DMS79 (cell line): ENCODE results near the gene ANKRD12.
"Not testable (repeated sequence)": the region's sequence is repeated elsewhere in the genome, so short reads cannot be mapped to it uniquely, and the experiment has no call there.

Experiments used
- DNase-seq: peaks from one replicate; lab custom pipeline; 2025; lab: John Stamatoyannopoulos, UW

ANKRD12 gene

GRCh38 chr18:9136315-9137155 lies at the start of gene ANKRD12:
TSS of gene ANKRD12 (plus strand) at chr18:9136781. CDS start at chr18:9182433, 45,652 bp downstream.
- DNase-seq = peak; percentile 82

- no peak for DNase-seq
Measured at GRCh38 chr18:9087144-9087543, 49.4 kb upstream of the ANKRD12 start.

- DNase-seq = no peak
Measured at GRCh38 chr18:9088252-9088651, 48.3 kb upstream of the ANKRD12 start.

- not testable (repeated sequence) for DNase-seq
Measured at GRCh38 chr18:9088727-9089126, 47.9 kb upstream of the ANKRD12 start.

GRCh38 chr18:9090578-9090977 lies 46.0 kb upstream of the ANKRD12 start:
- no peak for DNase-seq

GRCh38 chr18:9091066-9091476 lies 45.5 kb upstream of the ANKRD12 start:
- DNase-seq = no peak

GRCh38 chr18:9092665-9093064 lies 43.9 kb upstream of the ANKRD12 start:
- no peak for DNase-seq

- not testable (repeated sequence) for DNase-seq
Measured at GRCh38 chr18:9093109-9093508, 43.5 kb upstream of the ANKRD12 start.

- DNase-seq = no peak
Measured at GRCh38 chr18:9094307-9095226, 42.0 kb upstream of the ANKRD12 start.

GRCh38 chr18:9095297-9096006 lies 41.1 kb upstream of the ANKRD12 start:
- no peak for DNase-seq

GRCh38 chr18:9096007-9096371 lies 40.6 kb upstream of the ANKRD12 start:
- DNase-seq = no peak

GRCh38 chr18:9096685-9097084 lies 39.9 kb upstream of the ANKRD12 start:
- no peak for DNase-seq

- DNase-seq = no peak
Measured at GRCh38 chr18:9097349-9097748, 39.2 kb upstream of the ANKRD12 start.

- no peak for DNase-seq
Measured at GRCh38 chr18:9100796-9101195, 35.8 kb upstream of the ANKRD12 start.

- no peak for DNase-seq
Measured at GRCh38 chr18:9101730-9102507, 34.7 kb upstream of the ANKRD12 start.

GRCh38 chr18:9102508-9103375 lies 33.8 kb upstream of the ANKRD12 start, which contains the start of gene NDUFV2:
TSS of gene NDUFV2 (plus strand) at chr18:9102699. CDS start at chr18:9102744, 45 bp downstream.
- DNase-seq = peak; percentile 87

GRCh38 chr18:9103376-9103873 lies 33.2 kb upstream of the ANKRD12 start:
- DNase-seq = no peak

- no peak for DNase-seq
Measured at GRCh38 chr18:9104244-9104901, 32.2 kb upstream of the ANKRD12 start.

GRCh38 chr18:9105420-9105819 lies 31.2 kb upstream of the ANKRD12 start:
- DNase-seq = no peak

- no peak for DNase-seq
Measured at GRCh38 chr18:9106094-9106493, 30.5 kb upstream of the ANKRD12 start.
